ENCODE results near the gene MYO7A.

Gene MYO7A

DNA sequence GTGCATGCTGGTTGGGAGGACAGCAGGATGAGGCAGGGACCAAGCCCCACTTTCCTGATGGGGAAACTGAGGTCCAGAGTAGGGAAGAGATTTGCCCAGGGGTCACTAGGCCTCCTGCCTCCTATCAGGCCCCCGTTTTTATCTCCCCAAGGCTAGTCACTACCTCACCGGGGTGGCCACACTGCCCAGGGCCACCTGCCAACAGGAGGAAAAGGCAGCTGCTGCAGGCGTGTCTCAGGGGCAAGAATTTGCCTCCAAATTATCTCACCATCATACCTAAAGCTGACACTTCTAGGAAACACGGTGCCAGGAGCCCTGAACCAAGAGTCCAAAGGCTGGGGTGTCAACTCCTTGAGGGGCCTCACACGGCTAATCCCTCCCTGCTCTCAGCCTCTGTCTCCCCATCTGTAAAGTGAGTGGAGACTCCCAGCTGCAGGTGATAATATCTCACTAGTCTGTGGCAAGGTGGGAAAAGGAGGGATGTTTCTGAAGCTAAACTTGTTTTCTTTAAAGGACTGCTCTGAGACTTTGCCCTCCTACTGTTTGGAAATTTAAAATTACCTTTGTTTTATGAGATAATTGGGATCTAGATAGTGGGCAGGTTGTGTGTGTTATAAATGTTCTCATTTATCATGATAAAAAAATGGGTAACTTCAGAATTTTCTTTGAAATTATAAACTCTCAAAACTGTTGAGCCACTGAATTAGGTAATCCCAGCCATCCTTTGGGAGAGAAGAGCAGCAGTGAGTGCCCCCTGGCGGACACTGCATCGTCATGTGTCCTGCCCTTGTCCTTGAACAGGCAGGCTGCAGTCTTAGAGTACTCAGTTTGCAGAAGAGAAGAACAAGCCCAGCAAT, 60.0 kb downstream of the MYO7A start:
- DNase-seq, result peak; percentile 36

DNA sequence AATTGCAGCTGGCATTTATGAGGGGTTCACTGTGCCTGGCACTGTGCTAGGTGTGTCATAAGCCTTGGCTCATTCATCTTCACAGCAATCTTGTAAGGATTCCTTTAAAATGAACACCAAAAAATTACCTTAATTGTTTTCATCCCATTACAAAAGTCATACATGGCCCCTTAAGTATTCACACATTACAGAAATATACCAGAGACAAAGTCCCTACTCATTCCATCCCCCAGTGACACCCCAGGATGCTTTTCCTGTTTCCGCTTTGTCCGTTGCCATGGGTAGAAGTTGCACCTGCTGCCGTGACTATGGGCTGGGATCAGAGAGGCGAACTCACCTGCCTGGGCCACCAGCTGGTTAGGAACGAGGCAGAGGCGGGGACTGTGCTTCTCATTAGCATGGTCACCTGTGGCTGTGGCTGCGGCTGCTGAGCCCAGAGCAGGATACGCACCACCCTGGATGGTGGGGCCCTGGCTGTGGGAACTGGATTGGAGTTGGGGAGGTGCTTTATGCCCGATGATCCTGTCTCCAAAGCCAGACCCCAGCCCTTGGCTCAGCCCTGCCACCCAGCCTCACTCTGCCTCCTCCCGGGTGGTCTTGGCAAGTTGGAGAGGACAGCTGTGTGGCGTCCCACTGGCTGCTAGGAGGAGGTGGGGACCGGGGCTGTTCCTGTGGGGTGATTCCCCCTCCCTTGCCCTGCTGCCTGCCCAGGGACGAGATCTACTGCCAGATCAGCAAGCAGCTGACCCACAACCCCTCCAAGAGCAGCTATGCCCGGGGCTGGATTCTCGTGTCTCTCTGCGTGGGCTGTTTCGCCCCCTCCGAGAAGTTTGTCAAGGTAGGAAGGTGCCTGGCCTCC, 60.8 kb downstream of the MYO7A start:
- no peak for DNase-seq

DNA sequence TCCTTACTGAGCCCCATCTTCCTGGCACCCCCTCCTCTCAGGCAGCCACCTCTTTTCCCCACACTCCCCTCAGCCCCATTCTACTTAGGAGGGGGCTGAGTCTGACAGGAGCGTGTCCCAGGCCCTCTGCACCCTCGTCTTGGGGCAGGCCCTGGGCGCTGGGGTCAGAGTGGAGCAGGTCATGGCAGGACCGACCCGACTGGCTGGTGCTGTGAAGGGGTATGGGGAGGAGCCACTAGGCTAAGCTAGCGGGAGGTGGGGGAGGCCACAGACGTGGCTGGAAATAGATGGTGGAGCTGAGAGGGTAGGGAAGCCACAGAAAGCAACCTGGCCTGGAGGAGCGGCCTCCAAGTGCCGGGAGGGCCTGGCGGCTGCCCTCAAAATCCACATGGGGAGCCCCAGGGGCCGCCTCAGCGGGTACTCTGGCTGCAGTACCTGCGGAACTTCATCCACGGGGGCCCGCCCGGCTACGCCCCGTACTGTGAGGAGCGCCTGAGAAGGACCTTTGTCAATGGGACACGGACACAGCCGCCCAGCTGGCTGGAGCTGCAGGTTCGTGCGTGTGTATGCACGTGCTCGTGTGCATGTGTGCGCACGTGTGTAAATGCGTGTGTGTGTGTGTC, 61.7 kb downstream of the MYO7A start:
- no peak for DNase-seq

DNA sequence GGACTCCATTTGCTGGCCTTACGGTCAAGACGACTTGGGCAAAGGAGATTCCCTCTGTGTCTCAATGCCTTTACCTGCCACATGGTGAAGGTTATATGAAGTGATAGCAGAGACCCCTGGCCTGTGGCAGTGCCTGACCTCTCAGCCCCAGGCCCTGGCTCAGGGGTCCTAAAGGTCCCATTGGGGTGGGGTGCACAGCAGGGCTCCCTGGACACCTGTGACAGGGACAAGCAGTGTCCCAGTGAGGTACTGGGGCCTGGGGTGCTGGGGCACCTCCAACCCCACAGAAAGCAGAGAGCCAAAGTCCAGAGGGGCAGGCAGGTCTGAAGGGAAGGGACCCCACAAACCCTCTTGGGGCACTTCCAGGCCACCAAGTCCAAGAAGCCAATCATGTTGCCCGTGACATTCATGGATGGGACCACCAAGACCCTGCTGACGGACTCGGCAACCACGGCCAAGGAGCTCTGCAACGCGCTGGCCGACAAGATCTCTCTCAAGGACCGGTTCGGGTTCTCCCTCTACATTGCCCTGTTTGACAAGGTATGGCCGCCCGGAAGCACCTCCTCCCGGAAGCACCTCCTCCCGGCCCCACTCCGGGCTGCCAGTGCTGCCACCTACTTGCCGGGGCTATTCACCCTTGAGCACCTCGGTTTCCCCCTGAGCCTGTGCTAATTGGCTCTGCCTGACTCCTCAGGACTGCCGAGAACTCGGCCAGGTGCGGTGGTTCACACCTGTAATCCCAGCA, 62.5 kb downstream of the MYO7A start:
- DNase-seq, result no peak

DNA sequence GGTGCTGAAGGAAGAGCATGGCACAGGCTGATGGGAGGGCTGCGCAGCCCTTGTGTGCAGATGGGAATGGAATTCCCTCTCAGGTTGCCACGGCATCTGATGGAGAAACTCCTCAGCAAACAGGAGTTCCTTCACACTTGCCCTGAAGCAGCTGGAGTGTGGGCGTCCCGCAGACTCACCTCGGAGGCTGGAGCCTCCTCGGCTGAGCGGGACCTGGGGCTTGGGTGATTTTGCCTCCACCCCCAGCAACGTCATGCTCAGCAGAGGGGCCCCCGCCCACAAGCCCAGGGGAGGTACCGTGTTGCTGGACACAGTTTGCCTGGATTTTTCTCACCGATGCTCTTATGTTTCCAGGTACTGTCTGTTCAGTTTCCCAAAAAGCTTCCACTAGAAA, 63.4 kb downstream of the MYO7A start:
- no peak for DNase-seq

DNA sequence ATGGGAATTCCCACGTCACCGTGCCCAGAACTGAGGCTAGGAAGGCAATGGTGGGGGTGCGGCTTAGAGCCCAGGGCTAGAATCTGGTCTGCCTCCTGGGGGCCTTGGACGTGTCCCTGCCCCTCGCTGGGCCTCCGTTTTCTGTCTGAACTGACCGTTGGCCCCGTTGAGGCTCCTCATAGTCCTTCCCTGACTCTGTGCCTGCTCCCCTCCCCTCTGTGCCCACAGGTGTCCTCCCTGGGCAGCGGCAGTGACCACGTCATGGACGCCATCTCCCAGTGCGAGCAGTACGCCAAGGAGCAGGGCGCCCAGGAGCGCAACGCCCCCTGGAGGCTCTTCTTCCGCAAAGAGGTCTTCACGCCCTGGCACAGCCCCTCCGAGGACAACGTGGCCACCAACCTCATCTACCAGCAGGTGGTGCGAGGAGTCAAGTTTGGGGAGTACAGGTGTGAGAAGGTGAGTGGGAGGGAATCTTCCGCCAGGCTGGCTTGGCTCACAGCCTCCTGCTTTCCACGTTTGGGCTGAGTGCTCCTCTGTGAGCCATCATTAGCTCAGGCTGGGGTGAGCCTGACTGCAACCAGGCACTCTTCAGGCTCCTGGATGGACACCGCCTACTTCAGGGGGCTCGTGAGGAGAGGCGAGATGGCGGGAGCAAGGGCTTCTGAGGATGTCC, 63.9 kb downstream of the MYO7A start:
- peak; percentile 47 for DNase-seq

DNA sequence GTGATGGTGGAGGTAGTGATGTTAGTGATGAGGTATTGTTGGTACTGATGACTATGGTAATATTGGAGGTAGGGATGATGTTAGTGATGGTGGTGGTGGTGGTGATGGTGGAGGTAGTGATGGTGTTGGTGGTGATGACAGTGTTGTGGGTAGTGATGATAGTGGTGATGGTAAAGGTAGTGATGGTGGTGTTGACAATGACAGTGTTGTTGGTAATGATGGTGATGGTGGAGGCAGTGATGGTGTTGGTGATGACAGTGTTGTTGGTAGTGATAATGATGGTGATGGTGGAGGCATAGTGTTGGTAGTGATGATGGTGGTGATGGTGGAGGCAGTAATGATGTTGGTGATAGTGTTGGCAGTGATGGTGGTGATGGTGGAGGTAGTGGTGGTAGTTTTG, 65.1 kb downstream of the MYO7A start:
- DNase-seq, result no peak

DNA sequence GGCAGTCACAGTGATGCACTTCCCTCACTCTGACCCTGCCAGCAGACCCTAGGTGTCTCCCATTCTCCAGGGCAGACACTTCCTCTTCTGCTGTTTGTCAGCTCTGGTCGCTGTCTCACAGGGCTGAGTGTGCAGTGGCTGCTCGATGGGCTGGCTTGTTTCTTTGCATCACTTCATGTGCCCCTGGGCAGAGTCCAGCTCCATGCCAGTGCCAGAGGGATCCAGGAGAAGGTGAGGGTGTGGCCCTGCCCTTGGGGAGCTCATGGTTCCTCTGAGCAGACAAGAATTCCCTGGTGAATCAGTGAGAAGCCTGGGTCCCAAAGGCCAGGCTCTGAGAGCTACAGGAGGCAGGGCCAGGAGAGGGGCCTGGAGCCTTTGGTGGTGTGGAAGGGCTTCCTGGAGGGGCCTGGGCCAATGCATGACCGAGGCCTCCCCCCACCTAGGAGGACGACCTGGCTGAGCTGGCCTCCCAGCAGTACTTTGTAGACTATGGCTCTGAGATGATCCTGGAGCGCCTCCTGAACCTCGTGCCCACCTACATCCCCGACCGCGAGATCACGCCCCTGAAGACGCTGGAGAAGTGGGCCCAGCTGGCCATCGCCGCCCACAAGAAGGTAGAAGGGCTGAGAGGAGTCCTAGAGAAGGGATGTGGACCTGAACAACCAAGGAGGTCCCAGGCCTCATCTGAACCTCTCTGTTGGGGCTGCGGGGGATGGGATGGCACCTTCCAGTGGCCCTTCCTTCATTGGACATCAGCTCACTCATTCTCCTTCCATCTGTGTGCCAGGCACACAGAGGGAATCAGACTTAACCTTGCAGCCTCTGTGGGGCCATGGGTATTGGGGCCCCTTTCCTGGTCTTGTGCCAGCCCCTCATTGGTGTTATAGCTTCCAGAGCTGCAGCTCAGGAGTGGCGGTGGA, 66.1 kb downstream of the MYO7A start:
- DNase-seq, result no peak

DNA sequence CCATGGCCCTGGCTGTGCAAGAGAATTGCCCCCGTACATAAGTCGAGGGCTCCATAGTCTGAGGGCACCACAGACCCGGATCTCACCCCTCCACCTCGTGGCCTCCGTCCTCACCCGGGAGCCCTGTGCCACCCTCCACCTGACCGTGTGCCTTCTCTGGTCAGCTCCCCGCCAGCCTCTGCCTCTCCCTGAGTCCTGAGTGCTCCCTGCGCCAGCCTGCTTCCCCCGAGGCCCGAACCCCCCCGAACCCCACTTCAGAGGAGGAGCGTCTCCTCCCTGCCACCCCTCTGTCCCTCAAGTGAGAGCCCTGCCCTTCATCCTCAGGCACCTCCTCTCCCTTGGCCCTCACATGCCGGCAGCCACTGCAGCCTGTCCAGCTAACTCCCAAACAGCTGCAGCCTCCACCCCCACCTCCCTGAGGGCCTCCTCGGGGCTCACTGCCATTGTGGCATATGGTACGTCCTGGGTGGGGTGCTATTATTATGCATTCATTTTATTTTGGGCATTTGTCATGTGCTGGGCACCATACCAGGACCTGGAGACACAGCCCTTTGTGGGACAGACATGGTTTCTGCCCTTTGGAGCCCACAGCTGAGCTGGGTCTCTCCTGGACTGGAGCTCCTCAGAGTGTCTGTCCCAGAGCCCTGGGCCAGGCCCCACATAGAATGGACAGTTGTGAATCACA, 67.2 kb downstream of the MYO7A start:
- DNase-seq, result no peak

DNA sequence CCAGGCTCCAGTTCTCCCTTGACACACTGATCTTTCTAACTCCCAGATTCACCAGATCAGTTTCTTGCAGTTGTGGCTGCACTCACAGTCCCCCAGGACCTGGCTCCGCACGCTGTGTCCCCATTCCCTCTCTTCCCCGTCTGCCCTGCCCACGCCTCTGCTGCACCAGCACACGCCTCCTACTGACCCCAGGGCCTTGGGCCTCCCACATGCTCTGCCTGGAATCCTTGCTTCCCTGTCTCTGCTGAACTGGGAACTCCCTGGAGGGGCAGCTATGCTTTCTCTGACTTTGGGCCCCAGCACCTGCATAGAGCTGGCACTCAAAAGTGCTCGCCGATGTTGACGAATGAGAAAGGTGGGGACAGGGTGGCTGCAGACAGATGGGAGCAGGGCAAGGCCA, 68.9 kb downstream of the MYO7A start:
- DNase-seq, result no peak

DNA sequence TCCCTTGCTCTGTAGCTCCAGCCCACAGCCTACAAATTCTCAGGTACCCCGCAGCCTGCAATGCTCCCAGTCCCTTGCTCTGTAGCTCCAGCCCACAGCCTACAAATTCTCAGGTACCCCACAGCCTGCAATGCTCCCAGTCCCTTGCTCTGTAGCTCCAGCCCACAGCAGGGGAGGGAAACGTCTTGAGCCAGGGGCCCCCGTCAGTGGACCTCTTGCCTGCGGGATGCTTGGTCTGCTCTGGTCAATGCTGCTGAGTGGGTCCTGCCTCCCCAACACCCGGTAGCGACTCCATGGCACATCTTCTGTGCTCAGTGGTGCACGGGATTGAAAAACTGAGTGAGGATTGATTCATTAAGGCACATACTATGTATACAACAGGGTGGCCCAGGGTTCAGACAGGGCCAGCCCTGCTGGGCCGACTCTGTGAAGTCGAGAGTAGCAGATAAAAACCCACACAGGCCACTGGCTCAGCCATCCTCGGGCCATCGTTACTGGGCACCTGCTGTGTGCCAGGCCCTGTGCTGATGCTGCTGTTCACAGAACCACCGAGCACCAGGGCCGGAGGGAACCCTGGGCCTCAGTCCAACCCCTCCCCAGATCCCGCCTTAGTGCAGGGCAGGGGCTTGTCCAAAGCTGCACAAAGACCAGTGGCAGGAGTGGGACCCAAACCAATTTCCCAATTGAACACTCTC, 69.7 kb downstream of the MYO7A start:
- no peak for DNase-seq

DNA sequence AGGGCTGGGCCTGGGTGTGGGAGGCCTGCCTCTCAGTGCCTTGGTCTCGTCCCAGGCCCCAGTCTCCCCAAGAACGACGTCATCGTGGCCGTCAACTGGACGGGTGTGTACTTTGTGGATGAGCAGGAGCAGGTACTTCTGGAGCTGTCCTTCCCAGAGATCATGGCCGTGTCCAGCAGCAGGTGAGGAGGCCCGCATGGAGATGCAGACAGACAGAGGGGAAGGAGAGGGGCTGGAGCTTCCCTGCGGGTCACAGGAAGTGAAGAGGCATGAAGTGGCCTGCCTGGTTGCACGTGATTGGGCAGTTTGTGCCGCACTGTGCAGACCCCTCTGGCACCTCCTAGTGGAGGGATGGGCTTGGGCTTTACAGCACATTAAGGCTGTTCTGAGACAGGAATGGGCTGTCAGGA, 70.4 kb downstream of the MYO7A start:
- no peak for DNase-seq

DNA sequence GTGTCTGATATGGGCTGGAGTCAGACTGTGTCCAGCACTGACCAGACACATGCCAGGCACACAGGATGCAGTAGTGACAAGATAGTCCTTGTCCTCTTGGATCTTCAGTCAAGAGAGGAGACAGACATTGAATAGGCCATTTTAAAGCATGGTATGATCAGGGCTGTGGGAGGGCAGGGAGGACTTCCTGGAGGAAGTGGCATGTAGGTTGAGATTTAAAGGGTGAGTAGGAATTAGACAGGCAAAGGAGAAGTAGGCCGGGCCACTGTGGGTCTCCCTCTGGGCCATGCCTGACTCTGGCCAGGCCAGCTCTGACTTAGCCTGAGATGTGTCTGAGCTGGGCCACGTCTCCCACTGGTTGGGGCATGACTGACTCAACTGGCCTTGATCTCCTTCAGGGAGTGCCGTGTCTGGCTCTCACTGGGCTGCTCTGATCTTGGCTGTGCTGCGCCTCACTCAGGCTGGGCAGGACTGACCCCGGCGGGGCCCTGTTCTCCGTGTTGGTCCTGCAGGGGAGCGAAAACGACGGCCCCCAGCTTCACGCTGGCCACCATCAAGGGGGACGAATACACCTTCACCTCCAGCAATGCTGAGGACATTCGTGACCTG, 71.2 kb downstream of the MYO7A start:
- DNase-seq, result no peak

DNA sequence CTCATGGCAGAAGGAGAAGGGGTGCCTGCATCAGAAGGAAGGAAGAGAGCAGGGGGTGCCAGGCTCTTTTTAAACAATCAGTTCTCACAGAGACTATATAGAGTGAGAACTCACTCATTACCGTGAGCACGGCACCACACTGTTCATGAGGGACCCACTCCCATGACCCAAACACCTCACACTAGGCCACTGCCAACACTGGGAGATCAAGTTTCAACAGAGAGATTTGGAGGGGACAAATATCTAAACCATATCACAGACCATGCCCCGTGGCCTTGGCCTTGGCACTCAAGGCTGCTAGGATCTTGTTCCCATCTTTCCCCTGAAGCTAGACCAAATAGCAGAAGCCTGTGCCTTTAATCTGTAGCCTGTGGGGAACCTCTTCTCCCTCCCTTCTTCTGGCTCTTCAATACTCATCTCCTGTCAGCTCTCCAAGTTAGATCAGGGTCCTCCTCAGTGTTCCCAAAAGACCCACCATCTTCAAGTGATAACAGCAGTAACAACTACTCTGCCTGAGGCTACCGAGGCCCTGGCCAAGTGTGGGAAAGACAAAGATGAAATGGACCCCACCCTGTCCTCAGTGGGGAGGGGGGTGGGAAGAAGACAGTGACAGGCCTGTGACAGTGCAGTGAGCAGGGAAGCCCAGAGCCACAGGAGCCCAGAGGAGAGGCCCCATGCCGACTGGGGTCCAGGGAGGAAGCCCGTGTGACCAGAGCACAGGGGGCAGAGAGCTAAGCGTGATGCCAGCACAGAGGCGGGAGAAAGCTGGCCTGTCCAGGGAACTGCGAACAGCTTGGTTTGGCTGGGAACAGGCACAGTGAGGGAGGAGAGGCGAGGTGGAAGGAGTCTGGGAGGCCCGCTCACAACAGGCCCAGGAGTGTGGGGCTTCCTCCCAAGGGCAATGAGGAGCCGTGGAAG, 72.6 kb downstream of the MYO7A start:
- no peak for DNase-seq

DNA sequence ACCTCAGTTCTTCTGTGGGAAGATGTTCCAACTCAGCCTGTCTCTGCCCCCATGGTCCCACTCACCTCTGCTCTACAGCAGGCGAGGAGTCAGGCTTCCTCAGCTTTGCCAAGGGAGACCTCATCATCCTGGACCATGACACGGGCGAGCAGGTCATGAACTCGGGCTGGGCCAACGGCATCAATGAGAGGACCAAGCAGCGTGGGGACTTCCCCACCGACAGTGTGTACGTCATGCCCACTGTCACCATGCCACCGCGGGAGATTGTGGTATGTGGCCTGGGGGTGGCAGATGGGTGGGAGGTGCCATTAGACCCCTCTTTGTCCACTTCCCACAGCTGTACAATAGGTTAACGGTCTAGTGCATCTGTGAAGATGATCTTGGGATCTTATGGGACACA, 73.3 kb downstream of the MYO7A start:
- DNase-seq, result no peak

DNA sequence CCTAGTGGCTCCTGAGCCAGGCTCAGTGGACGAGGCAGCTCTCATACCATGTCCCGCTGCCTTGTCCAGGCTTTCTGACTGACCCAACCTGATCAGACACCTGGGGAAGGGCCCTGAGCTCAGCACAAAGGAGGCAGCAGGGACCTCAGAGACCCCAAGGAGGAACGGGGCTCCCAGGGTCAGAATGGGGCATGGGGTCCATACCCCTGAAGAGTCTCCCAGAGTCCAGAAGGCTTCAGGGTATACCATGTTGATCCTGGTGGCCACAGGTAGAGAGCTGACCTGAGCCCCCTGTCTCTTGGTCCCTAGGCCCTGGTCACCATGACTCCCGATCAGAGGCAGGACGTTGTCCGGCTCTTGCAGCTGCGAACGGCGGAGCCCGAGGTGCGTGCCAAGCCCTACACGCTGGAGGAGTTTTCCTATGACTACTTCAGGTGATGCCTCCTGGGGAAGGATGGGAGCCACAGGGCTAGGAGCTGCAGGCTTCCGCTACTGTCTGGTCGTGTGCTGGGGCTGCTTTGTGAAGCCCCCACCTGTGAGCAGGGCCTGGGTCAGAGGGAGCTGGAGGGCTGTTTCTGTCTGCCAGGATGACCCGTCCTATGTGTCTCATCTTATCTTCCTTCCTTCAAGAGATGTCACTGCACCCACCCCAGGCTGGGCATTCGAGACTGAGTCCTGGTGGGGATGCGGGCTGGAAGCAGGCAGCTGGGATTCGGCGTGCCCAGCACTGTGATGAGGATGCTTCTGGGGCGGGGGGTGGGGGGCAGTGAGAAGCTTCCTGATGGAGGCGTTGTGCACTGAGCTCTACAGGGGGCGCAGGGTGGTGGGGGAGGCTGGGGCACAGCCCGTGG, 74.2 kb downstream of the MYO7A start:
- DNase-seq, result no peak
